NCI-H510A treated with DMSO at 0.1 percent for 48 hours (cell line): ENCODE data around the gene CCNG2.

Experiments used
- DNase-seq: peaks from one replicate; lab custom pipeline; 2025; lab: John Stamatoyannopoulos, UW

CCNG2 gene

GRCh38 chr4:77204621-77205020 is 47.6 kb downstream of the CCNG2 start:
- DNase-seq: no peak

DNA sequence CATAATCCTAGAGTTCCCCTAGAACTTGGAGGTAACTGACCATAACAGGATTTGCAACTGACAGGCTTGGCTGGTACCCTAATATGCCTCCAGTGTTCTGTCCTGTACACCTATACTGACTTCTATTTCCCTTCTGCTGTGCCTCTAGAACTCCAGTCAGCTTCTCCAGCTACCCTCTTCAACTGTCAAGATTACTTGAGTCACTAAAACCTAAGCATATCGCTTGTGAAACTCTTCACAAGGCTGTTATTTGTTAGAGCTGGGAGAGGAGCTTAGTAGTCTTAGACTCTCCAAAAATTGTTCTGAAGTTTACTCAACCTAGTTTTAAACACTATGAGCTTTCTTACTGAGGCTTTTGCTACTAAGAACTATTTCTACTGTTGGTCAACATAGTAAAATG is 52.0 kb downstream of the CCNG2 start:
- DNase-seq: no peak

GRCh38 chr4:77209936-77210335 is 52.9 kb downstream of the CCNG2 start:
- DNase-seq: no peak

DNA sequence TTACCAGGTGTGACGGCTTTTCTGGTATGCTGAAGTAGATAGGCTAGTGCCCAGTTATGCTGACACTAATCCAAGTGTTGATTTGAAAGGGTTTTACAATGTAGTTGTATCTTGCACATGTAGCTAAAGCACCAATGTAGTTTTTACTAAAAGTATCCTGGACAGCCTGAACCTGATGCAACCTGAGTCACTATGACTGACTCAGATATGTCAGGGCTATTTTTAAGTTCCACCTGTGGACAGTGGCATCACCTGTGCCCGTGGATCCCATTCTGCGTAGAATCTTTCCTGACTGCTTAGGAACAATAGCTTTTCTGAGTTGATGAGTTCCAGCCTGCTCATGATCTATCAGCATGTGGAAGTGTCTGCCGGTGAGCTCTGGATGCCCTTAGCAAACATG is 58.1 kb downstream of the CCNG2 start:
- no peak for DNase-seq

DNA sequence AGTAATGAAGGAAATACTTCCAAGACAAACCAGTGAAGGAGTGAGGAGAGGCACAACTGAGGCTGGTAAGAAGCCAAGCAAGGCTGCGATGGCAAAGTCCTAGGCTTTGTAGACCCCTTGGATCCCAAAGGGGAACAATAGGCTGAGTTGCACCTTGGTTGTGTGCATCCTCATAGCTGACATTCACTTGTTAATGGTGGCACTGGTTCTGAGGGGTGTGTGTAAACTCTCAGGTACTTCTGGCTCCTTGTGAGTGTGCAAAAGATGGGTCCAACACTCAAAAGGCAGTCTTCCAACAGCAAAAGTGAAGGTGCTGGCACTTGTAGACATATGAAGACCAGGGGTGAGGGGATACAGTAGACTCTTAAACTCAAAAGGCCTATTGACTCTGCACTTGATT is 60.5 kb downstream of the CCNG2 start:
- DNase-seq: no peak

GRCh38 chr4:77219266-77219665 is 62.3 kb downstream of the CCNG2 start:
- DNase-seq: no peak
